Muscle of arm (tissue), 12 donors: ENCODE results near the gene LIMK2. TPM values are rescaled to one million over a fixed set of nuclear protein-coding genes. Genes with fewer than 3 reads are reported as not detected.

Source experiments
- polyA plus RNA-seq, 12 donors: library from polyadenylated mRNA; unstranded; fragments of 120-200 nt; gene quantifications; one replicate each; pipeline ENCODE4 v1.2.1, GENCODE V29; 2013; ENCODE audit not compliant: insufficient read length in 12 of 12

The LIMK2 gene
- polyA plus RNA-seq, 12 donors: 17.9 to 34.8 (median 22.7) TPM; not detected in 1

Other genes with a start within 250 kb of the LIMK2 start
- gene MORC2, start 243.5 kb upstream of the LIMK2 start, polyA plus RNA-seq: 10 to 100 TPM in 11 of 12 donors, not detected in 1; 19.6 to 30.3 (median 25.5) TPM
- 100 to 1,000 TPM in 10 of 12 donors, 10 to 100 TPM in 2; 92.5 to 162 (median 125) TPM for gene TUG1, start 243.0 kb upstream of the LIMK2 start, polyA plus RNA-seq
- gene SMTN, start 131.0 kb upstream of the LIMK2 start, polyA plus RNA-seq: 100 to 1,000 TPM in 11 of 12 donors, not detected in 1; 113 to 288 (median 218) TPM
- 10 to 100 TPM in 11 of 12 donors, not detected in 1; 12.7 to 29.7 (median 17.7) TPM for gene SELENOM, start 104.7 kb upstream of the LIMK2 start, polyA plus RNA-seq
- 1 to 10 TPM in 6 of 12 donors, under 1 TPM in 4, not detected in 2; 0.31 to 1.8 (median 1.1) TPM for gene INPP5J, start 89.3 kb upstream of the LIMK2 start, polyA plus RNA-seq
- under 1 TPM in 1 of 12 donors, not detected in 11; 0.14 TPM for gene PLA2G3, start 71.8 kb upstream of the LIMK2 start, polyA plus RNA-seq
- 10 to 100 TPM in 11 of 12 donors, not detected in 1; 18.8 to 32.3 (median 24.6) TPM for gene RNF185, start 52.1 kb upstream of the LIMK2 start, polyA plus RNA-seq
- gene PIK3IP1, start 80.2 kb downstream of the LIMK2 start, polyA plus RNA-seq: 1 to 10 TPM in 11 of 12 donors, not detected in 1; 1.9 to 8.7 (median 4.2) TPM
- 10 to 100 TPM in 11 of 12 donors, not detected in 1; 19.9 to 30.4 (median 22.2) TPM for gene PATZ1, start 134.0 kb downstream of the LIMK2 start, polyA plus RNA-seq
- gene DRG1, start 187.3 kb downstream of the LIMK2 start, polyA plus RNA-seq: 10 to 100 TPM in 11 of 12 donors, not detected in 1; 50.9 to 90.6 (median 77.5) TPM